ENCODE data around the gene SERF2. TPM values are rescaled to one million over a fixed set of nuclear protein-coding genes. Genes with fewer than 3 reads are reported as not detected.
A peak's percentile ranks its signal among the peaks of the same experiment; 100 is the strongest.

Gene SERF2
- total and polyA plus RNA-seq, 5 donors from 2014 or later = 400 to 2,414 (median 2,055) TPM

GRCh38 chr15:43776718-43777266, 15.3 kb upstream of the SERF2 start, which contains the start of gene ELL3:
Gene ELL3, minus strand, starts transcription at chr15:43776966. Its CDS starts 65 bp downstream, at chr15:43776901.
- Mint-ChIP-seq H3K36me3 (peaks cover 10% of the 10 kb centered on the region), H3K9me3 (peaks cover 0 to 3% (median 0%) of the 10 kb centered on the region in 7 donors), H3K4me3 (peak within 1 kb of the TSS; percentile 93 to 95 (median 94)), H3K27me3 (peaks cover 22% of the 10 kb centered on the region), H3K27ac (peak within 1 kb of the TSS; percentile 77 to 93 (median 91)), H3K4me1 (peaks cover 0 to 22% (median 7%) of the 10 kb centered on the region in 4 donors)
- Histone ChIP-seq H3K4me3 (ENCODE audit: low read depth, low read length) (peak within 1 kb of the TSS; percentile 82), H3K9me3 (ENCODE audit: control insufficient read depth in 2 of 2, low read length in 2 of 2) (no peaks in the 10 kb centered on the region), H3K4me1 (ENCODE audit: control insufficient read depth, insufficient read depth, low read length, poor library complexity, severe bottlenecking) (peaks cover 15% of the 10 kb centered on the region), H3K27me3 (ENCODE audit: control insufficient read depth, insufficient read depth, low read length) (no peaks in the 10 kb centered on the region), H3K36me3 (ENCODE audit: control insufficient read depth, insufficient read depth, low read length) (peaks cover 14% of the 10 kb centered on the region), H3K27ac (ENCODE audit: insufficient read depth, low read length, poor library complexity, severe bottlenecking) (peak within 1 kb of the TSS; percentile 68)
- peak; percentile 70 to 86 (median 72) for DNase-seq
- peak; percentile 74 to 75 for ATAC-seq (ENCODE audit: low read depth in 2 of 2)

- Mint-ChIP-seq H3K4me1 (peaks cover 0 to 22% (median 7%) of the 10 kb centered on the region in 4 donors), H3K4me3 (peak overlapping the region; percentile 93 to 95 (median 94)), H3K9me3 (peaks cover 0 to 3% (median 0%) of the 10 kb centered on the region in 7 donors), H3K27me3 (peaks cover 28% of the 10 kb centered on the region), H3K36me3 (peaks cover 7% of the 10 kb centered on the region), H3K27ac (peak overlapping the region; percentile 77 to 93 (median 91))
- peaks cover 15% of the 10 kb centered on the region for H3K4me1 ChIP-seq (ENCODE audit: control insufficient read depth, insufficient read depth, low read length, poor library complexity, severe bottlenecking)
- H3K27me3 ChIP-seq (ENCODE audit: control insufficient read depth, insufficient read depth, low read length) = no peaks in the 10 kb centered on the region
- peak overlapping the region; percentile 82 for H3K4me3 ChIP-seq (ENCODE audit: low read depth, low read length)
- no peaks in the 10 kb centered on the region for H3K9me3 ChIP-seq (ENCODE audit: control insufficient read depth in 2 of 2, low read length in 2 of 2)
- peak; percentile 74 to 89 (median 82) for DNase-seq
- H3K27ac ChIP-seq (ENCODE audit: insufficient read depth, low read length, poor library complexity, severe bottlenecking) = peak overlapping the region; percentile 68
- peaks cover 8% of the 10 kb centered on the region for H3K36me3 ChIP-seq (ENCODE audit: control insufficient read depth, insufficient read depth, low read length)
- ATAC-seq (ENCODE audit: low read depth in 2 of 2) = peak; percentile 76 to 77
Observed at GRCh38 chr15:43777267-43777914, 14.7 kb upstream of the SERF2 start.

GRCh38 chr15:43779016-43779415, 13.1 kb upstream of the SERF2 start:
- DNase-seq (no peak), ATAC-seq (ENCODE audit: low read depth in 2 of 2) (no peak)
- Mint-ChIP-seq H3K4me1 (peaks cover 0 to 22% (median 7%) of the 10 kb centered on the region in 4 donors), H3K9me3 (peaks cover 0 to 3% (median 0%) of the 10 kb centered on the region in 7 donors), H3K4me3 (peak overlapping the region in 3 of 4 donors; percentile 25 to 71 (median 34)), H3K27ac (no peak overlapping the region), H3K36me3 (no peaks in the 10 kb centered on the region), H3K27me3 (peaks cover 39% of the 10 kb centered on the region)
- Histone ChIP-seq H3K9me3 (ENCODE audit: control insufficient read depth in 2 of 2, low read length in 2 of 2) (no peaks in the 10 kb centered on the region), H3K4me3 (ENCODE audit: low read depth, low read length) (no peak overlapping the region), H3K36me3 (ENCODE audit: control insufficient read depth, insufficient read depth, low read length) (no peaks in the 10 kb centered on the region), H3K27me3 (ENCODE audit: control insufficient read depth, insufficient read depth, low read length) (no peaks in the 10 kb centered on the region), H3K4me1 (ENCODE audit: control insufficient read depth, insufficient read depth, low read length, poor library complexity, severe bottlenecking) (peaks cover 15% of the 10 kb centered on the region), H3K27ac (ENCODE audit: insufficient read depth, low read length, poor library complexity, severe bottlenecking) (no peak overlapping the region)

- ATAC-seq (ENCODE audit: low read depth in 2 of 2) = no peak
- Histone ChIP-seq H3K9me3 (ENCODE audit: control insufficient read depth in 2 of 2, low read length in 2 of 2) (no peaks in the 10 kb centered on the region), H3K27ac (ENCODE audit: insufficient read depth, low read length, poor library complexity, severe bottlenecking) (no peak overlapping the region), H3K4me3 (ENCODE audit: low read depth, low read length) (no peak overlapping the region), H3K4me1 (ENCODE audit: control insufficient read depth, insufficient read depth, low read length, poor library complexity, severe bottlenecking) (peaks cover 23% of the 10 kb centered on the region), H3K36me3 (ENCODE audit: control insufficient read depth, insufficient read depth, low read length) (peaks cover 12% of the 10 kb centered on the region), H3K27me3 (ENCODE audit: control insufficient read depth, insufficient read depth, low read length) (no peaks in the 10 kb centered on the region)
- H3K27ac Mint-ChIP-seq = no peak overlapping the region
- no peak for DNase-seq
- peaks cover 0 to 4% (median 0%) of the 10 kb centered on the region in 7 donors for H3K9me3 Mint-ChIP-seq
- H3K27me3 Mint-ChIP-seq = no peaks in the 10 kb centered on the region
- peaks cover 11% of the 10 kb centered on the region for H3K36me3 Mint-ChIP-seq
- peak overlapping the region in 2 of 4 donors; percentile 4 to 61 for H3K4me3 Mint-ChIP-seq
- peaks cover 0 to 30% (median 17%) of the 10 kb centered on the region in 4 donors for H3K4me1 Mint-ChIP-seq
Observed at GRCh38 chr15:43789409-43789808, 2.7 kb upstream of the SERF2 start.

- H3K4me3 Mint-ChIP-seq = peak overlapping the region; percentile 96 to 100 (median 97)
- no peaks in the 10 kb centered on the region for H3K9me3 ChIP-seq (ENCODE audit: control insufficient read depth in 2 of 2, low read length in 2 of 2)
- ATAC-seq (ENCODE audit: low read depth in 2 of 2) = no peak
- H3K27ac ChIP-seq (ENCODE audit: insufficient read depth, low read length, poor library complexity, severe bottlenecking) = peak overlapping the region; percentile 96
- H3K9me3 Mint-ChIP-seq = peaks cover 0 to 1% (median 0%) of the 10 kb centered on the region in 7 donors
- DNase-seq = peak in 2 of 3 donors; percentile 29 to 69
- peaks cover 25% of the 10 kb centered on the region for H3K36me3 Mint-ChIP-seq
- no peaks in the 10 kb centered on the region for H3K27me3 Mint-ChIP-seq
- H3K27me3 ChIP-seq (ENCODE audit: control insufficient read depth, insufficient read depth, low read length) = no peaks in the 10 kb centered on the region
- H3K4me3 ChIP-seq (ENCODE audit: low read depth, low read length) = peak overlapping the region; percentile 86
- peak overlapping the region; percentile 76 to 99 (median 98) for H3K27ac Mint-ChIP-seq
- peaks cover 0 to 60% (median 36%) of the 10 kb centered on the region in 4 donors for H3K4me1 Mint-ChIP-seq
- H3K36me3 ChIP-seq (ENCODE audit: control insufficient read depth, insufficient read depth, low read length) = peaks cover 37% of the 10 kb centered on the region
- peaks cover 37% of the 10 kb centered on the region for H3K4me1 ChIP-seq (ENCODE audit: control insufficient read depth, insufficient read depth, low read length, poor library complexity, severe bottlenecking)
Observed at GRCh38 chr15:43792761-43793476, 799 bp downstream of the SERF2 start.

- no peak for ATAC-seq (ENCODE audit: low read depth in 2 of 2)
- peaks cover 37% of the 10 kb centered on the region for H3K4me1 ChIP-seq (ENCODE audit: control insufficient read depth, insufficient read depth, low read length, poor library complexity, severe bottlenecking)
- H3K27me3 ChIP-seq (ENCODE audit: control insufficient read depth, insufficient read depth, low read length) = no peaks in the 10 kb centered on the region
- H3K36me3 ChIP-seq (ENCODE audit: control insufficient read depth, insufficient read depth, low read length) = peaks cover 42% of the 10 kb centered on the region
- Mint-ChIP-seq H3K4me1 (peaks cover 0 to 67% (median 41%) of the 10 kb centered on the region in 4 donors), H3K4me3 (peak overlapping the region; percentile 96 to 100 (median 97)), H3K27me3 (no peaks in the 10 kb centered on the region), H3K36me3 (peaks cover 28% of the 10 kb centered on the region), H3K27ac (peak overlapping the region; percentile 96 to 99 (median 98)), H3K9me3 (peaks cover 0 to 1% (median 0%) of the 10 kb centered on the region in 7 donors)
- no peak for DNase-seq
- H3K4me3 ChIP-seq (ENCODE audit: low read depth, low read length) = peak overlapping the region; percentile 86
- no peaks in the 10 kb centered on the region for H3K9me3 ChIP-seq (ENCODE audit: control insufficient read depth in 2 of 2, low read length in 2 of 2)
- peak overlapping the region; percentile 96 for H3K27ac ChIP-seq (ENCODE audit: insufficient read depth, low read length, poor library complexity, severe bottlenecking)
Observed at GRCh38 chr15:43793647-43794046, 1.5 kb downstream of the SERF2 start.

GRCh38 chr15:43794269-43795037, 2.3 kb downstream of the SERF2 start:
- H3K4me1 Mint-ChIP-seq = peaks cover 0 to 73% (median 40%) of the 10 kb centered on the region in 4 donors
- no peaks in the 10 kb centered on the region for H3K27me3 Mint-ChIP-seq
- H3K4me3 Mint-ChIP-seq = peak overlapping the region; percentile 96 to 100 (median 97)
- Histone ChIP-seq H3K4me1 (ENCODE audit: control insufficient read depth, insufficient read depth, low read length, poor library complexity, severe bottlenecking) (peaks cover 37% of the 10 kb centered on the region), H3K9me3 (ENCODE audit: control insufficient read depth in 2 of 2, low read length in 2 of 2) (no peaks in the 10 kb centered on the region), H3K4me3 (ENCODE audit: low read depth, low read length) (peak overlapping the region; percentile 0), H3K27me3 (ENCODE audit: control insufficient read depth, insufficient read depth, low read length) (no peaks in the 10 kb centered on the region), H3K27ac (ENCODE audit: insufficient read depth, low read length, poor library complexity, severe bottlenecking) (peak overlapping the region; percentile 63), H3K36me3 (ENCODE audit: control insufficient read depth, insufficient read depth, low read length) (peaks cover 49% of the 10 kb centered on the region)
- peak overlapping the region; percentile 96 to 99 (median 98) for H3K27ac Mint-ChIP-seq
- DNase-seq = no peak
- H3K9me3 Mint-ChIP-seq = peaks cover 0 to 1% (median 0%) of the 10 kb centered on the region in 7 donors
- ATAC-seq (ENCODE audit: low read depth in 2 of 2) = no peak
- H3K36me3 Mint-ChIP-seq = peaks cover 28% of the 10 kb centered on the region

Data from CD4-positive, CD25-positive, alpha-beta regulatory T cell (primary cell).